ENCODE measurements around the gene TAB3. TPM values are rescaled to one million over a fixed set of nuclear protein-coding genes. Genes with fewer than 3 reads are reported as not detected.

Gene TAB3
- total and polyA plus RNA-seq, 2 of the 4 experiments (the other 2 are of a cell fraction): 4.7 to 6.4 TPM

DNA sequence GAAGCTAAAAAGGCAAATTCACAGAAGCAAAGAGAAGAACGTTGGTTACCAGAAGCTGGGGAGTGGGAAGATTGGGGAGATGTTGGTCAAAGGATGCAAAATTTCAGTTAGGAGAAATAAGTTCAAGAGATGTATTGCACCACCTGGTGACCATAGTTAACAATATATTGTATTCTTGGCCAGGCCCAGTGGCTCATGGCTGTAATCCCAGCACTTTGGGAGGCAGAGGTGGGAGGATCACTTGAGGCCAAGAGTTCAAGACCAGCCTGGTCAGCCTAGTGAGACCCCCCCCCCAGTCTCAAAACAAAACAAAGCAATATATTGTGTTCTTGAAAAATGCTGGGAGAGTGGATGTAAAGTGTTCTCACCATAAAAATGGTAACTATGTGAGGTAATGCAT, 67.9 kb downstream of the TAB3 start:
- H3K4me1 ChIP-seq (ENCODE audit: control insufficient read depth, insufficient read depth, low read length): no peaks in the 10 kb centered on the region
- H4K5ac ChIP-seq (ENCODE audit: low read depth, low read length): no peak overlapping the region
- POLR2A ChIA-PET (ENCODE audit: unreplicated experiment): no interaction called here
- no peak overlapping the region for H3K4me3 ChIP-seq (ENCODE audit: insufficient read depth, low read depth, low read length)
- H3K4me2 ChIP-seq (ENCODE audit: low read depth, low read length): no peak overlapping the region
- no peak overlapping the region for H3K27ac ChIP-seq (ENCODE audit: insufficient read depth, low read length)
- no TSS peak for BruUV-seq (replicated peaks)
- CTCF ChIA-PET: interaction anchor here (1.0 kb wide), 1 partner anchor 11 kb away, joined by 3 read pairs; no protein-coding TSS in a partner anchor
- H3K4ac ChIP-seq (ENCODE audit: low read depth, low read length): no peak overlapping the region
- H2AK9ac ChIP-seq (replicated peaks; ENCODE audit: low read depth, low read length, poor library complexity): no peak overlapping the region
- no peak overlapping the region for H2BK120ac ChIP-seq (ENCODE audit: low read depth, low read length)
- H3K23ac ChIP-seq (ENCODE audit: low read depth, low read length): no peak overlapping the region
- no peak overlapping the region for H3K9ac ChIP-seq (ENCODE audit: low read depth, low read length)
- no peak for TF ChIP-seq MXI1 (IDR thresholded peaks at IDR 0.05; ENCODE audit: borderline replicate concordance, low read depth, low read length)
- no peak for TF ChIP-seq BHLHE40 (IDR thresholded peaks at IDR 0.05; ENCODE audit: low read depth, low read length)
- no peak for TF ChIP-seq RAD21 (IDR thresholded peaks at IDR 0.05; ENCODE audit: low read length)
- TF ChIP-seq SMC3 (IDR thresholded peaks at IDR 0.05; ENCODE audit: low read depth, low read length): no peak
- no peak for TF ChIP-seq RFX5 (IDR thresholded peaks at IDR 0.05; ENCODE audit: low read depth, low read length)
- TF ChIP-seq, protein P1, sequence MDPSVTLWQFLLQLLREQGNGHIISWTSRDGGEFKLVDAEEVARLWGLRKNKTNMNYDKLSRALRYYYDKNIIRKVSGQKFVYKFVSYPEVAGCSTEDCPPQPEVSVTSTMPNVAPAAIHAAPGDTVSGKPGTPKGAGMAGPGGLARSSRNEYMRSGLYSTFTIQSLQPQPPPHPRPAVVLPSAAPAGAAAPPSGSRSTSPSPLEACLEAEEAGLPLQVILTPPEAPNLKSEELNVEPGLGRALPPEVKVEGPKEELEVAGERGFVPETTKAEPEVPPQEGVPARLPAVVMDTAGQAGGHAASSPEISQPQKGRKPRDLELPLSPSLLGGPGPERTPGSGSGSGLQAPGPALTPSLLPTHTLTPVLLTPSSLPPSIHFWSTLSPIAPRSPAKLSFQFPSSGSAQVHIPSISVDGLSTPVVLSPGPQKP (IDR thresholded peaks at IDR 0.05; ENCODE audit: borderline replicate concordance, low read depth, low read length): no peak
- TF ChIP-seq, protein P2, sequence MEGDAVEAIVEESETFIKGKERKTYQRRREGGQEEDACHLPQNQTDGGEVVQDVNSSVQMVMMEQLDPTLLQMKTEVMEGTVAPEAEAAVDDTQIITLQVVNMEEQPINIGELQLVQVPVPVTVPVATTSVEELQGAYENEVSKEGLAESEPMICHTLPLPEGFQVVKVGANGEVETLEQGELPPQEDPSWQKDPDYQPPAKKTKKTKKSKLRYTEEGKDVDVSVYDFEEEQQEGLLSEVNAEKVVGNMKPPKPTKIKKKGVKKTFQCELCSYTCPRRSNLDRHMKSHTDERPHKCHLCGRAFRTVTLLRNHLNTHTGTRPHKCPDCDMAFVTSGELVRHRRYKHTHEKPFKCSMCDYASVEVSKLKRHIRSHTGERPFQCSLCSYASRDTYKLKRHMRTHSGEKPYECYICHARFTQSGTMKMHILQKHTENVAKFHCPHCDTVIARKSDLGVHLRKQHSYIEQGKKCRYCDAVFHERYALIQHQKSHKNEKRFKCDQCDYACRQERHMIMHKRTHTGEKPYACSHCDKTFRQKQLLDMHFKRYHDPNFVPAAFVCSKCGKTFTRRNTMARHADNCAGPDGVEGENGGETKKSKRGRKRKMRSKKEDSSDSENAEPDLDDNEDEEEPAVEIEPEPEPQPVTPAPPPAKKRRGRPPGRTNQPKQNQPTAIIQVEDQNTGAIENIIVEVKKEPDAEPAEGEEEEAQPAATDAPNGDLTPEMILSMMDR (conservative IDR thresholded peaks at IDR 0.05; ENCODE audit: low read depth, low read length): no peak
- no peak for TF ChIP-seq MAZ (IDR thresholded peaks at IDR 0.05; ENCODE audit: borderline replicate concordance, low read depth, low read length)
- TF ChIP-seq NFE2L2 (IDR thresholded peaks at IDR 0.05; ENCODE audit: low read depth, low read length): no peak
- TF ChIP-seq CHD1 (IDR thresholded peaks at IDR 0.05; ENCODE audit: low read depth, low read length): no peak
- WGBS, 2 experiments (ENCODE audit: extremely low coverage in 2 of 2, insufficient read length in 1 of 2): no CpG with 5 or more reads among the region's 1 CpG
- no peaks in the 10 kb centered on the region for H3K36me3 ChIP-seq (ENCODE audit: control insufficient read depth, insufficient read depth, low read length)
- no peak overlapping the region for H2AFZ ChIP-seq (replicated peaks; ENCODE audit: low read length, poor library complexity)
- no peak for DNase-seq
- no peaks in the 10 kb centered on the region for H3K9me3 ChIP-seq (ENCODE audit: control insufficient read depth, insufficient read depth, low read length)
- H3K14ac ChIP-seq (replicated peaks; ENCODE audit: low read depth, low read length): no peak overlapping the region
- intact Hi-C loops (cut with micrococcal nuclease) (no loop called here), in situ Hi-C loops (cut with MboI; ENCODE audit: low sequenced_read_pairs) (loop anchor here (5.0 kb wide), 1 partner anchor 44 kb away; no protein-coding TSS in a partner anchor), dilution Hi-C loops (cut with HindIII; ENCODE audit: low sequenced_read_pairs, unreplicated experiment) (no loop called here)
- no peak overlapping the region for H4K8ac ChIP-seq (ENCODE audit: low read depth in 2 of 2, low read length in 2 of 2)
- H3K18ac ChIP-seq (ENCODE audit: low read depth, low read length): no peak overlapping the region
- no peak overlapping the region for H3K56ac ChIP-seq (ENCODE audit: extremely low read depth, insufficient read depth, low read length)
- no peak overlapping the region for H2BK15ac ChIP-seq (ENCODE audit: low read depth, low read length)
- no peak overlapping the region for H2AK5ac ChIP-seq (ENCODE audit: low read depth, low read length)
- ATAC-seq (ENCODE audit: low read depth): no peak
- H3K27me3 ChIP-seq (ENCODE audit: control insufficient read depth, insufficient read depth, low read length): no peaks in the 10 kb centered on the region; the same call in 1 of the 2 replicates
- H2BK20ac ChIP-seq (ENCODE audit: low read depth, low read length): no peak overlapping the region
- H3K79me1 ChIP-seq (ENCODE audit: low read depth in 1 of 2, low read length in 2 of 2): no peaks in the 10 kb centered on the region
- no peaks in the 10 kb centered on the region for H3K9me1 ChIP-seq (ENCODE audit: insufficient read depth, low read length)
- no peak overlapping the region for H2BK5ac ChIP-seq (ENCODE audit: low read depth, low read length, poor library complexity, severe bottlenecking)
- no peak overlapping the region for H4K91ac ChIP-seq (ENCODE audit: insufficient read depth, low read depth, low read length)
- no peaks in the 10 kb centered on the region for H4K20me1 ChIP-seq (ENCODE audit: insufficient read depth, low read length)

All from IMR-90 (cell line).